K562 treated with DMSO at 1 percent for 48 hours (cell line): Measurements from ENCODE around the gene WDR70. TPM values are rescaled to one million over a fixed set of nuclear protein-coding genes. Genes with fewer than 3 reads are reported as not detected.

Experiments used
- total RNA-seq: library from RNA; unstranded; fragments of 300-600 nt; gene quantifications from 2 replicates; pipeline ENCODE4 v1.2.3, GENCODE V29; 2022; ENCODE audit warnings: low replicate concordance; ENCODE audit errors: extremely low read depth

Gene WDR70
- not detected in 2 replicates for total RNA-seq

GRCh38 chr5:37379100-37379628, at the start of gene WDR70:
Gene WDR70 (plus strand): TSS chr5:37379318. CDS start chr5:37379368, 50 bp downstream.

GRCh38 chr5:37370864-37371726, 8.0 kb upstream of the WDR70 start, which contains the start of gene NUP155:
Gene NUP155 (minus strand): TSS chr5:37371106. CDS start chr5:37370977, 129 bp downstream.

Other genes starting within 250 kb of the WDR70 start
- not detected in 2 replicates for gene CPLANE1, start 129.9 kb upstream of the WDR70 start, total RNA-seq
- gene NUP155, start 8.2 kb upstream of the WDR70 start, total RNA-seq: not detected in 2 replicates